GM19239 (cell line): ENCODE measurements around the gene FAM114A1.
"Not testable (repeated sequence)": the region's sequence is repeated elsewhere in the genome, so short reads cannot be mapped to it uniquely, and the experiment has no call there.

Experiments
- DNase-seq: peaks from one replicate; pipeline ENCODE4 v3.0.0; 2011; ENCODE audit warnings: low spot score; ENCODE audit not compliant: insufficient read length
- FAIRE-seq: peaks from 2 replicates; lab custom pipeline; 2011; peaks lifted over from hg19 to GRCh38; lab: Jason Lieb, UNC

FAM114A1 gene

GRCh38 chr4:38957893-38958292 is 90.3 kb downstream of the FAM114A1 start:
- no peak for DNase-seq
- peak; percentile 62 for FAIRE-seq

DNA sequence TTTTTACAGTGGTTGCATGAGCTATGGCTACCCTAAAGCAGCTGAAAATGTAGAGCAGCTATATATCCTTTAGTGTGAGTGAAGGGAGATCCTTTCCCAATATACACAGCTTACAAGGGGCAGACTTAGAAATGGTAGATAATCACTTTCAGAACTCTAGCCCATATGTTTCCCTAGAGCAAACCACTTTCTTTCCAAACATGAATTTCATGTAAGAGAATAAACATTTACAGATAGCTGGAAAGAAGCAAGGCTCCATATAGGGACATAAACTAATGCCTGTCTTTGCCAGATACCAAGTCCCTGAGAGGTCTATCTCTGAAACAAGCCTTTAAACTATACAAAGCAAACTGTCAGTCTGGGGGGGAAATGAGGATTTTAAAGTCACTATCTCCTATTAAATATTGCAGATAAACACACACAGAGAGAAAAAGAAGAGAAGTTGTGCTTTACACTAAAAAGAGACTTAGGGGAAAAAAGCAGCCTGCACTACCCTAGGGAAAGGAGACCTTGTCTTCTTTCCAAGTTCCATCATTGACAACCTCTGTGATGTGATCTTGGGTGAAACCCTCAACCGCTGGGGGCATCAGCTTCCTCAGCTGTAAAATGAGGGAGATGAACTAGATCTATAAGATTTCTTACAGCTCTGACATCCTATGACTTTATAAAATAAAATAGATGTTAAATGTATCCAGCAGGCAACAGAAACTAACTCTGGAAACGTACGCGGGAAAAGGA is 91.0 kb downstream of the FAM114A1 start:
- FAIRE-seq (peak; percentile 89), DNase-seq (no peak)

GRCh38 chr4:38959248-38959647 is 91.6 kb downstream of the FAM114A1 start:
- not testable (repeated sequence) for DNase-seq, FAIRE-seq

DNA sequence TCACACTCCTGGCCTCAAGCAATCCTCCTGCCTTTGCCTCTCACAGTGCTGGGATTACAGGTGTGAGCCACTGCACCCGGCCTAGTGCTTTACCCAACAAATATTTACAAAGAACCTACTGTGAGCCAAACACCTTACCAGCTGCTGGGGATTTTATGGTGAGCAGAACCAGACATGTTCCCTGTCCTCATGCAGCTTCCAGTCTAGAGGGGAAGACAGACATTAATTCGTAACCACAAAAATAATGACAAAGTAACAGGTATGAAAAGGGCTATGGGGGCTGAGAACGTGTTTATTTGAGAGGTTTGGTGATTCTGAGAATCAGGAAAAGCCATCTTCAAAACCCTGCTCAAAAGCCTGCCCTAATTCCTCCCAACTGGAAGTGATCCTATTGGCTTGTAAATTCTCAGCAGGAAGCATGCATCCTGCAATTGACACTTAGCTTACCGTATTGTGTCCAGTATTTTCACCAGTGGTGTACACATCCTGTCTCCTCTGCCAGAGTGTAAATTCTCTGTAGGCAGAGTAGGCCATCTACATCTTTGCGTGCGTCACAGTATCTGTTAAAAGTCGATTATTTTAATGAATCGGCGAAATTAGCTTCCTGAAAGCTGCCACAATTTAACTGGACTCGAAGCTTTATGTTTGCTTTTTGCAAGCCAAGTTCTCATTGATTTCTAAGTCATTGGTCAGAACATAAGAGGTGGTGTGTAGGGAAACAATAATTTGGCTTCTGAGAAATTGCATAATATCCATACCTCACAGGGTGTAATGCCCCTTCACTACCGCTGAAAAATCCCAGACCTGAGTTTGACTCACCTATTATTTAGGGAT is 97.6 kb downstream of the FAM114A1 start:
- no peak for FAIRE-seq
- DNase-seq = no peak

DNA sequence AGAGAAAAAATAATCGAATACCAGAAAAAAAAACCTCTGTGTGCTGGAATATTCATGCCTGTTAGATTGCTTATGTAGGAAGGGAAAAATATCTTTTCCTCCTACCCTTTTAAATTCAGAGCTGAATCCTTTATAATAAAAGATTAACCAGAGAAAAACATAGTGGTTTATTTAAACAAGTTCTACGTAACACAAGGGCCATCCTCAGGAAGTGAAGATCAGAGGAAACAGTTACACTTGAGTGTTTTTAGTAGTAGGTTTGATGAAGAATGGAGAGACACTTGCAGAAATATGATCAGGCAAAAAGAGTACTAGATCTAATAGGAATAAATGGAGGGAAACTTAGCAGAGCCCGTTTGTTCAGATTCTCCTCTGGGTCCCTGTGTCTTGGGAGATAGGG is 98.3 kb downstream of the FAM114A1 start:
- FAIRE-seq (no peak), DNase-seq (no peak)

DNA sequence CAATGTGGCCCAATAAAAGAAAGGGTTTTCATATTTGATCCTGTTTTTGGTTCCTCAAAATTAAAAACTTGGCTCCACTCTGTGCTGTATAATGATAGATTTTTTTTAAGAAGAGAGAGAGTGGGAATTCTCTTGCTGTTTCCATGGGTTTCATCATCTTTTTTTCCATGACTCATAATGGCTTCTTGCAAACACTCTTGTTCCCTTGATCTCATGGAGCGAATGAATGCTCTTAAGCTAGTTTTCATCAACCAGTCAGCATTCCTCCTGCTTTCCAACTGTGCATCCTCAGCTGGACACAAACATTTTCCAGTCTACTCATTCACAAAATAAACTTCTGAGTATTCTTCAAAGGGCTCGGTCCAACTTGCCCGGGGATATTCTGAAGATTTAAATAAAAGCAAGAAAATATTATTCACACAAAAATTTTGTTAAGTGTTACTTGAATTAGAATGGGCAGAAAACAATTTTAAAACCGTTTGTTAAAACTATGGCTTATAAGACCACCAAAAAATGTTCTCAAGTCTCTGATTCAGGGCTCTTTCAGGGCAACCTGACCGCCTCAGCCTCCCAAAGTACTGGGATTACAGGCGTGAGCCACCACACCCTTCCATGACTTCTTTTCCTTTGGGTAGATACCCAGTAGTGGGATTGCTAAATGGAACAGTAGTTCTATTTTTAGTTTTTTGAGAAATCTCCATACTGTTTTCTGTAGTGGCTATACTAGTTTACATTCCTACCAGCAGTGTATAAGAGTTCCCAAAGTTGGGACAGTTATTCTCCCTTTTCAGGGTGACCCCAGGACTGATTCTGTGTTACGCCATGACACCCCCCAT is 99.9 kb downstream of the FAM114A1 start:
- no peak for FAIRE-seq
- DNase-seq = no peak

DNA sequence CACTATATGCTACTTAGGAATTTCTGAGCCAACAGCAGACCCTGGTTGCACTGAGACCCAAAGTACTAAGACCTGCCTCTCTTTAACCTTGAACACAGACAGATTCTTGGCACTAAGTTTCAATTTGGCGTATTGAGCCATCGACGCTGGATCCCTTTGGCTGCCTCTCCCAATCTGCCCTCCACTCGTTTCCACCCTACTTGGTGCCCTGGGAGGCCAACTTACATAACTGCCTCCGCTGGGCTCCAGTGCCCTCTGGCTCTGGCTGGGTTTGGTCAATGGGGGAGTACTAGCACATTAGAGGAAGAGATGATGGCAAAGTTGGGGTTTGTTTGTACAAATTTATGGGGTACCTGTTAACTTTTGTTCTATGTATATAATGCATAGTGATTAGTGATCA is 101.1 kb downstream of the FAM114A1 start:
- FAIRE-seq = no peak
- no peak for DNase-seq

GRCh38 chr4:38976308-38976707 is 108.7 kb downstream of the FAM114A1 start:
- FAIRE-seq (no peak), DNase-seq (no peak)

DNA sequence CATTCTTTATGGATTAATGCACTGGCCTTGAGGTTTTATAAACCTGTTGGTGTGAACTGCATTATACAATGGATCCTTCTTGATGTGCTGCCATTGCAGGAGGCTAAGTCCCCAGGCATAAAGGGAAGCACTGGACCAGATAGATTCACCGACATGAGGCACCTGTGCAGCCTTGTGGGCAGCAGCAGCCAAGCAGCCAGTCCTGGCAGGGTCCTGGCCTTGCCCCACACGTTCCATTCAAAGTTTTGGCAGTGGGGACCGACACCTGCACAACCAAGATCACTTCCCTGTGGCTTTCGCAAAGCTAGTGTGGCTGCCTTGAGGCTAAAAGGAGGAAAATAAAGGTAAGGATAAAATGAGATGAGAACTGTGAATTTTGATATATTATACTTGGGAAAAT is 111.5 kb downstream of the FAM114A1 start:
- no peak for DNase-seq

GRCh38 chr4:38979511-38980230 is 112.1 kb downstream of the FAM114A1 start:
- FAIRE-seq (peak; percentile 23), DNase-seq (no peak)

More for the DNA sequence above, 111.5 kb downstream of the FAM114A1 start:
- no peak for FAIRE-seq

GRCh38 chr4:38980903-38981676 is 113.5 kb downstream of the FAM114A1 start:
- peak; percentile 86 for FAIRE-seq
- no peak for DNase-seq

- DNase-seq = no peak
- no peak for FAIRE-seq
Measured at GRCh38 chr4:38982361-38983095, 114.9 kb downstream of the FAM114A1 start.

GRCh38 chr4:38983291-38983690 is 115.7 kb downstream of the FAM114A1 start:
- DNase-seq (no peak), FAIRE-seq (no peak)

DNA sequence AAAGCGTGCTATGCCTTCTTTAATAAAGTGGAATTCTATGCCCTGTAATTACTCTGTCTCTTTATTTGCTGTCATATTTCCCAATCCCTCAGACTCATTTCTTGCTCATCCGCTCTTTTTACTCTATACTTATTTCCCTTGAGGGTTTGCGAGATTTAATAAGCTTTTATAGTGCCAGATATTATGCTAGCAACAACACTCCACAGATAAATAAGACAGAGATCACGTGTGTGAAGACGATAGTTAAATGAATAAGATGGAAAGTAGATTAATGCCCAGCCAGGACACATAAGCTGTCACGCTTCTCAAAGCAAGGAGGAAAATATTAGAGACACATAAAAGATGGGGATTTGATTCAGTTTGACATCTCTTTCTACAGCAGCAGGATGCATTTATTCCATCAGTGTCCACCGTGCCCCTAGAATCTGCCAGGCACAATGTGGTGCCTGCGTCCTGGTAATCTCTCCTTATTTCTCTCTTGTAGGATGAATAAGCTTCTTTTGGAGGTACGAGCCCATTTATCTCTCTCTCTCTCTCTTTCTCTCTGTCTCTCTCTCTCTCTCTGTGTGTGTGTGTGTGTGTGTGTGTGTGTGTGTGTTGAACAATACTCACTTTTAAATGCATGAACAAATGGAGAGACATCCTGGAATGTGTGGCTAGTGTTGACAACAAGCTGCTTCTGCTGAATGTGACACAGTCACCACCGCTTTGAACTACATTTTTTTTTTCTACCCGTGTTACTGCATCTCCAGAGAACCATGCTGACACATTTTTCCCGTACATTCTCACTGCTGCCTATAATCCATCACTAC is 116.4 kb downstream of the FAM114A1 start:
- FAIRE-seq = no peak
- no peak for DNase-seq

GRCh38 chr4:38985410-38986100 is 117.9 kb downstream of the FAM114A1 start:
- peak; percentile 79 for FAIRE-seq

DNA sequence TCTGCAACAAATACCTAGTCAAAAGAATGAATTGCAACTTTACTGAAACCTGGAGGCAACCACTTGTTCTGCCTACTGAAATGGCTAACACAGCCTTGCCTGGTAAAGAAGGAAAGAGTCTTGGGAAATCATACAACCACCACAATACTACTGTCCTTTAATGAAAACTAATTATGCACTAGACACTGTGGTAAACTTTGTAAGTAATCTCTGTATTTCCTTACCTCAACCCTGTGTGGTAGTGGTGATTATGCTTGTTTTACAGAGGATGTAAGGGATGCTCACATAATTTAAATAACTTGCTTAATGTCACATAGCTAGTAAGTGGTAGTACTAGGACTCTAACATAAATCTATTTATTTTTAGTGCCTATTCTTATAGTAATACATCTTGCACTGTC is 119.9 kb downstream of the FAM114A1 start:
- FAIRE-seq (peak; percentile 78), DNase-seq (no peak)

More at GRCh38 chr4:38985410-38986100, 117.9 kb downstream of the FAM114A1 start:
- no peak for DNase-seq

GRCh38 chr4:38988353-38988752 is 120.7 kb downstream of the FAM114A1 start:
- not testable (repeated sequence) for FAIRE-seq, DNase-seq
